WTC11 (cell line): ENCODE measurements around the gene SMIM1. TPM values are rescaled to one million over a fixed set of nuclear protein-coding genes. Genes with fewer than 3 reads are reported as not detected.

Experiments
- ATAC-seq: fragments of 200-7000 bp; cut with Tn5 transposase; 2 replicates; pipeline ENCODE4 v1.10.0; 2021; ENCODE audit warnings: mild to moderate bottlenecking, moderate library complexity
- CTCF ChIA-PET: fragments of 300-600 bp; sonication (Branson Sonifier 250); formaldehyde crosslinking; loops from one replicate; lab custom pipeline; 2021; ENCODE audit warnings: antibody characterized with exemption; lab: Charles Lee
- POLR2A ChIA-PET: fragments of 350-600 bp; sonication (Branson Sonifier 250); formaldehyde crosslinking; loops from one replicate; lab custom pipeline; 2021; ENCODE audit warnings: antibody characterized with exemption; lab: Charles Lee
- DNase-seq: peaks from one replicate; pipeline ENCODE4 v3.0.0; 2021; ENCODE audit warnings: low spot score
- H3K27ac Mint-ChIP-seq: 2 replicates; pipeline ENCODE4 v1.8.0; 2021; ENCODE audit warnings: mixed read lengths
- H3K27me3 Mint-ChIP-seq: 2 replicates; pipeline ENCODE4 v1.8.0; 2021; ENCODE audit warnings: low read depth, mild to moderate bottlenecking, moderate library complexity, mixed read lengths
- H3K36me3 Mint-ChIP-seq: 2 replicates; pipeline ENCODE4 v1.8.0; 2021; ENCODE audit warnings: mixed read lengths
- H3K4me1 Mint-ChIP-seq: 2 replicates; pipeline ENCODE4 v1.8.0; 2022; ENCODE audit warnings: mixed read lengths
- H3K4me3 Mint-ChIP-seq: 2 replicates; pipeline ENCODE4 v1.8.0; 2021; ENCODE audit warnings: mild to moderate bottlenecking, moderate library complexity, mixed read lengths
- H3K9me3 Mint-ChIP-seq: 2 replicates; pipeline ENCODE4 v1.8.0; 2021; ENCODE audit warnings: mixed read lengths
- AFF4 ChIP-seq: sonication (generic); formaldehyde crosslinking; IDR thresholded peaks from 2 replicates; pipeline ENCODE4 v1.8.1; 2023; ENCODE audit warnings: mild to moderate bottlenecking, missing genetic modification reagents, borderline replicate concordance
- AR ChIP-seq: fragments of 250-450 bp; sonication (Bioruptor Pico); IDR thresholded peaks from 2 replicates; pipeline ENCODE4 v1.9.0; 2021; ENCODE audit warnings: mild to moderate bottlenecking
- CBFB ChIP-seq: sonication (generic); formaldehyde crosslinking; IDR thresholded peaks from 2 replicates; pipeline ENCODE4 v1.8.1; 2022; ENCODE audit warnings: mild to moderate bottlenecking, low read depth, missing genetic modification reagents
- ESRRA ChIP-seq: sonication (generic); formaldehyde crosslinking; IDR thresholded peaks from 2 replicates; pipeline ENCODE4 v1.8.1; 2022; ENCODE audit warnings: mild to moderate bottlenecking, missing genetic modification reagents, borderline replicate concordance
- GABPB1 ChIP-seq: sonication (generic); formaldehyde crosslinking; IDR thresholded peaks from 2 replicates; pipeline ENCODE4 v1.8.1; 2023; ENCODE audit warnings: mild to moderate bottlenecking, missing genetic modification reagents
- KAT7 ChIP-seq: sonication (generic); formaldehyde crosslinking; IDR thresholded peaks from 2 replicates; pipeline ENCODE4 v1.8.1; 2023; ENCODE audit warnings: missing genetic modification reagents, mild to moderate bottlenecking, borderline replicate concordance
- NR2C2 ChIP-seq: sonication (generic); formaldehyde crosslinking; IDR thresholded peaks from 2 replicates; pipeline ENCODE4 v1.8.0; 2022; ENCODE audit warnings: mild to moderate bottlenecking, missing genetic modification reagents
- SOX15 ChIP-seq: fragments of 250-450 bp; sonication (Bioruptor Pico); IDR thresholded peaks from 2 replicates; pipeline ENCODE4 v1.9.0; 2021; ENCODE audit warnings: mild to moderate bottlenecking
- SP1 ChIP-seq: sonication (generic); formaldehyde crosslinking; conservative IDR thresholded peaks from 2 replicates; pipeline ENCODE4 v1.8.1; 2022; ENCODE audit warnings: missing genetic modification reagents
- USF1 ChIP-seq: sonication (generic); formaldehyde crosslinking; IDR thresholded peaks from 2 replicates; pipeline ENCODE4 v1.8.0; 2022; ENCODE audit warnings: mild to moderate bottlenecking, missing genetic modification reagents
- ZNF263 ChIP-seq: sonication (generic); formaldehyde crosslinking; IDR thresholded peaks from 2 replicates; pipeline ENCODE4 v1.8.1; 2022; ENCODE audit warnings: low read depth, mild to moderate bottlenecking, moderate library complexity, missing genetic modification reagents
- ZNF281 ChIP-seq: sonication (generic); formaldehyde crosslinking; IDR thresholded peaks from 2 replicates; pipeline ENCODE4 v1.8.0; 2023; ENCODE audit warnings: mild to moderate bottlenecking, missing genetic modification reagents
- ZNF425 ChIP-seq: fragments of 250-450 bp; sonication (Bioruptor Pico); conservative IDR thresholded peaks from 2 replicates; pipeline ENCODE4 v1.9.0; 2021; ENCODE audit warnings: mild to moderate bottlenecking
- total RNA-seq: library from RNA; stranded (reverse); gene quantifications from 3 replicates; pipeline ENCODE4 v1.2.3, GENCODE V29; 2021

Gene SMIM1
- total RNA-seq, 1 experiment from 2014 or later, result 10.2 TPM

- no peak for TF ChIP-seq AR (CRISPR knock-in tag)
- TF ChIP-seq NR2C2 (CRISPR knock-in tag), result no peak
- TF ChIP-seq SP1, result no peak
- Mint-ChIP-seq H3K4me1 (peaks cover under 1% of the 10 kb centered on the region), H3K27ac (no peak overlapping the region), H3K9me3 (no peaks in the 10 kb centered on the region), H3K4me3 (no peak overlapping the region), H3K36me3 (peaks cover 65% of the 10 kb centered on the region), H3K27me3 (no peaks in the 10 kb centered on the region)
- ATAC-seq, result no peak
- no peak for DNase-seq
- POLR2A ChIA-PET, result no interaction called here
- CTCF ChIA-PET, result interaction anchor here (0.6 to 0.7 kb wide), 2 partner anchors 30 to 1967 kb away, joined by 3 to 4 read pairs; no protein-coding TSS in a partner anchor
Observed at GRCh38 chr1:3780901-3781300, 8.4 kb downstream of the SMIM1 start.

- no peak for TF ChIP-seq ZNF425 (CRISPR knock-in tag)
- no peak for TF ChIP-seq AFF4 (CRISPR knock-in tag)
- no peak for TF ChIP-seq GABPB1 (CRISPR knock-in tag)
- no peak for TF ChIP-seq USF1 (CRISPR knock-in tag)
- no peak for TF ChIP-seq ESRRA (CRISPR knock-in tag)
- TF ChIP-seq ZNF263, result no peak
- no peak for TF ChIP-seq KAT7 (CRISPR knock-in tag)
- TF ChIP-seq AR (CRISPR knock-in tag), result no peak
- no peak for TF ChIP-seq ZNF281 (CRISPR knock-in tag)
- TF ChIP-seq SOX15 (CRISPR knock-in tag), result no peak
- TF ChIP-seq CBFB (CRISPR knock-in tag), result no peak
- Mint-ChIP-seq H3K4me1 (peaks cover 4% of the 10 kb centered on the region), H3K27ac (no peak overlapping the region), H3K36me3 (peaks cover 82% of the 10 kb centered on the region), H3K27me3 (no peaks in the 10 kb centered on the region), H3K9me3 (no peaks in the 10 kb centered on the region), H3K4me3 (no peak overlapping the region)
- CTCF ChIA-PET, result interaction anchor here (1.0 to 6.9 kb wide), 3 partner anchors 8 to 34 kb away, joined by 3 to 39 read pairs (median 12); no protein-coding TSS in a partner anchor
- ATAC-seq (no peak), DNase-seq (no peak)
- POLR2A ChIA-PET, result no interaction called here
Observed at GRCh38 chr1:3783651-3784474, 11.3 kb downstream of the SMIM1 start.
